Type B pancreatic cell (in vitro differentiated cells): ENCODE results near the gene BCL6. TPM values are rescaled to one million over a fixed set of nuclear protein-coding genes. Genes with fewer than 3 reads are reported as not detected.

Experiments used
- DNase-seq: peaks from one replicate; pipeline ENCODE4 v3.0.0; 2021; ENCODE audit warnings: mixed read lengths; ENCODE audit not compliant: unreplicated experiment; ENCODE audit errors: extremely low spot score
- H3K27ac Mint-ChIP-seq: 2 replicates; pipeline ENCODE4 v1.8.0; 2021; ENCODE audit warnings: mild to moderate bottlenecking, mixed read lengths
- H3K27me3 Mint-ChIP-seq: 2 replicates; pipeline ENCODE4 v1.8.0; 2021; ENCODE audit warnings: mixed read lengths
- H3K36me3 Mint-ChIP-seq: 2 replicates; pipeline ENCODE4 v1.8.0; 2021; ENCODE audit warnings: mixed read lengths
- H3K4me1 Mint-ChIP-seq: one replicate; pipeline ENCODE4 v1.8.0; 2021; ENCODE audit warnings: mixed read lengths; ENCODE audit not compliant: unreplicated experiment
- H3K4me3 Mint-ChIP-seq: 2 replicates; pipeline ENCODE4 v1.8.0; 2021; ENCODE audit warnings: mild to moderate bottlenecking, mixed read lengths
- H3K9me3 Mint-ChIP-seq: 2 replicates; pipeline ENCODE4 v1.8.0; 2021; ENCODE audit warnings: mixed read lengths
- total RNA-seq: library from RNA; stranded (reverse); gene quantifications from 2 replicates; pipeline ENCODE4 v1.2.1, GENCODE V29; 2021; ENCODE audit warnings: low replicate concordance
- TF ChIP-seq, protein P1 (sequence below): fragments of 200-600 bp; sonication (generic); conservative IDR thresholded peaks from 2 replicates; pipeline ENCODE4 v1.5.0; 2021; ENCODE audit warnings: antibody characterized with exemption, mild to moderate bottlenecking

BCL6 gene
- total RNA-seq, 1 donor from 2014 or later, result 27.3 TPM

DNA sequence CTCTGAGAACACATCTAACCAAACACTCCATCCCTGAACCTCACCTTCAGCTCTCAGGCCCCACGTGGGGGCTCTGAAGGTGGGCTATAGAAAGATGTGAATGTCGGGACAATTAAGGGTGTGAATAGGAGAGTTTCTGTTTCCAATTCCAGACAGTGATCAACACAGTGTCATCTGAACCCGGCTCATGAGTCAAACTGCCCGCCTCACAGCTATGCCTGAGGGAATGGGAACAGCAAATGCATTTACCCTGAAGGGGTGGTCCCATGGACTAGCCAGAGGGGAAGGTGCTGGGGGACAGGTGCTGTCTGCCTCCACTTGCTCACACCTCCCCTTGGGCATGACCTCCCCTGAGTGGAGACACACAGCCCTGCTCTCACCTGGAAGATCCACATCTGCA lies 49.2 kb downstream of the BCL6 start:
- H3K9me3 Mint-ChIP-seq, result no peaks in the 10 kb centered on the region
- no peak overlapping the region for H3K4me3 Mint-ChIP-seq
- peaks cover 31% of the 10 kb centered on the region for H3K27me3 Mint-ChIP-seq
- H3K36me3 Mint-ChIP-seq, result no peaks in the 10 kb centered on the region
- no peak for DNase-seq
- H3K4me1 Mint-ChIP-seq, result no peaks in the 10 kb centered on the region
- no peak overlapping the region for H3K27ac Mint-ChIP-seq
- TF ChIP-seq, protein P1, sequence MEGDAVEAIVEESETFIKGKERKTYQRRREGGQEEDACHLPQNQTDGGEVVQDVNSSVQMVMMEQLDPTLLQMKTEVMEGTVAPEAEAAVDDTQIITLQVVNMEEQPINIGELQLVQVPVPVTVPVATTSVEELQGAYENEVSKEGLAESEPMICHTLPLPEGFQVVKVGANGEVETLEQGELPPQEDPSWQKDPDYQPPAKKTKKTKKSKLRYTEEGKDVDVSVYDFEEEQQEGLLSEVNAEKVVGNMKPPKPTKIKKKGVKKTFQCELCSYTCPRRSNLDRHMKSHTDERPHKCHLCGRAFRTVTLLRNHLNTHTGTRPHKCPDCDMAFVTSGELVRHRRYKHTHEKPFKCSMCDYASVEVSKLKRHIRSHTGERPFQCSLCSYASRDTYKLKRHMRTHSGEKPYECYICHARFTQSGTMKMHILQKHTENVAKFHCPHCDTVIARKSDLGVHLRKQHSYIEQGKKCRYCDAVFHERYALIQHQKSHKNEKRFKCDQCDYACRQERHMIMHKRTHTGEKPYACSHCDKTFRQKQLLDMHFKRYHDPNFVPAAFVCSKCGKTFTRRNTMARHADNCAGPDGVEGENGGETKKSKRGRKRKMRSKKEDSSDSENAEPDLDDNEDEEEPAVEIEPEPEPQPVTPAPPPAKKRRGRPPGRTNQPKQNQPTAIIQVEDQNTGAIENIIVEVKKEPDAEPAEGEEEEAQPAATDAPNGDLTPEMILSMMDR, result no peak

DNA sequence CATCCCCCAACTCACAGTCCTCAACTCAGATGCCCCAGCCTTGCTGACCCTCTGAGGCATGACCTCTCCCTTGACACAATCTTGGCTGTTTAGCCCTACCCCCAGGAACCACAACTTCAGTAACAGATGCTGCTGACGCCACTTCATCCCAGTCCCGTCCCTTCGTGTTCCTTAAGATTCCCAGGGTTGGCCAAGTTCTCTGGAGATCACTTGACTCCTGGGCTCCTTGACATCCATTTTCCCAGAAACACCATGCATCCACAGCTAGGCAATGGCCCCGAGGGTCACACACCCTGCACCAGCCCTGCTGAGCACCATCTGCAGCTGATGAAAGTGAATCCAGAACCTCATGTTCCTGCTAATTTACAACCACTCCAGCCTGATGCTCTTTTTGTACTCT lies 49.8 kb downstream of the BCL6 start:
- TF ChIP-seq, protein P1, result no peak
- Mint-ChIP-seq H3K4me1 (no peaks in the 10 kb centered on the region), H3K27me3 (peaks cover 31% of the 10 kb centered on the region), H3K9me3 (no peaks in the 10 kb centered on the region), H3K36me3 (no peaks in the 10 kb centered on the region), H3K4me3 (no peak overlapping the region), H3K27ac (no peak overlapping the region)
- DNase-seq, result no peak

DNA sequence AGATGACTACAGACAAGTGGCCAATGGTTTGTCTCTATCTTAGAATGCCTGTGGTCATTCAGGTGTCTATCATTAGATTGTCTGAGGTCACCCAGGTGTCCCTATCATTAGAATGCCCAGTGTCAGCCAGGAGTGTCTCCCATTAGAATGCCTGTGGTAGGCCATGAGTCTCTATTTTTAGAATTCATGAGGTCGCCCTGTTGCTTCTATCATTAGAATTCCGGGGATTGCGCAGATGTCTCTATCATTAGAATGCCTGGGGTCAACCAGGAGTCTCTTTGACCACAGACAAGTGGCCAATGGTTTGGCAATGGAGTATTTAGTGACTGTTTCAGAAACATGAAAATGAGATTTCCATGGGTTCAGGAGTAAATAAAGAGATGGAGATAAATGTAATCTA lies 50.5 kb downstream of the BCL6 start:
- no peaks in the 10 kb centered on the region for H3K4me1 Mint-ChIP-seq
- TF ChIP-seq, protein P1, result no peak
- H3K36me3 Mint-ChIP-seq, result no peaks in the 10 kb centered on the region
- peaks cover 31% of the 10 kb centered on the region for H3K27me3 Mint-ChIP-seq
- H3K9me3 Mint-ChIP-seq, result no peaks in the 10 kb centered on the region
- no peak overlapping the region for H3K4me3 Mint-ChIP-seq
- no peak overlapping the region for H3K27ac Mint-ChIP-seq
- DNase-seq, result no peak

DNA sequence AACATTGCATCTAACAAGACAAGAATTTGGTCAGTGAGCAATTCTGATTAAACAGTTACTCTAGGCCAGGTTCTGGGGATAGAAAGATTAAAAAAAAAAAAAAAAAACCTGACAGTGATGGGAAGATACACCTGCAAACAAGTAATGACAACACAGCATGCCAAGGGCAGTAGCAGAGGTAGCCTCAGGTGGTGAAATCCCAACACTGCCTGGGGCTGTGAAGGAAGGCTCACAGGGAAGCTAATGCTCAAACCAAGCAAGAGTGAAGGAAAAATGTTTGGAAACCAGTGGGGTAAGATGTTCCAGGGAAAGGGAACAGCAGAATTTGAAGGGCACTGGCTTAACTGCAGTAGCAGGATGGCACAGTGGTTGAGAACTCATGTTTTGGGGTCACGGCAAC lies 51.8 kb downstream of the BCL6 start:
- TF ChIP-seq, protein P1, result no peak
- no peak overlapping the region for H3K27ac Mint-ChIP-seq
- DNase-seq, result no peak
- H3K36me3 Mint-ChIP-seq, result no peaks in the 10 kb centered on the region
- H3K9me3 Mint-ChIP-seq, result no peaks in the 10 kb centered on the region
- H3K4me3 Mint-ChIP-seq, result no peak overlapping the region
- peaks cover 35% of the 10 kb centered on the region for H3K27me3 Mint-ChIP-seq
- no peaks in the 10 kb centered on the region for H3K4me1 Mint-ChIP-seq

DNA sequence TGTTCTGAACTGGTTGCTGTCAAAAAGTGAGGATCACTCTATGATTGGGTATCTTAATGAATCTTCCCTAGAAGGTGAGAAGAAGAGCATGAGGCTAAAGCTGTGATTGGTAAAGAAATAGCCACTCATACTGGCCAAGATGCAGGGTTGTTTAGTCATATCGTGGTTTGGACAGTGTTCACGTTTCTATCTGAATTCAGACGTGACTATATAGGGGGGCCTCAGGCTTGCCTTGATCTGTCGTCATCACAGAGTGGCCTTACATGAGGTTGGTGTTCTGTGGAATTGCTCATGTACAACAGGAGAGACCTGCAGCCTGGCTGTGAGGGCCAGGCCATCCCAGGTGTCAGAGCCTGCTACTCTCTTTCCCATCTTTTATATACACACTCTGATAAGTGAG lies 55.3 kb downstream of the BCL6 start:
- Mint-ChIP-seq H3K4me3 (no peak overlapping the region), H3K36me3 (no peaks in the 10 kb centered on the region), H3K9me3 (peaks cover 6% of the 10 kb centered on the region), H3K4me1 (no peaks in the 10 kb centered on the region), H3K27me3 (peaks cover 25% of the 10 kb centered on the region), H3K27ac (no peak overlapping the region)
- DNase-seq, result no peak
- TF ChIP-seq, protein P1, result no peak
